ENCODE measurements around the gene CDK3.

CDK3 gene

GRCh38 chr17:76002100-76002499 is 1.4 kb downstream of the CDK3 start:
- no peak overlapping the region for H3K4me3 ChIP-seq (ENCODE audit: control insufficient read depth in 1 of 7, extremely low read depth in 1 of 7, insufficient read depth in 4 of 7, low read depth in 2 of 7, low read length in 6 of 7)
- no peak for DNase-seq
- WGBS (ENCODE audit: insufficient coverage), result 98% methylated on average over 12 of the region's 12 CpGs
- H3K27ac ChIP-seq (ENCODE audit: insufficient read depth in 1 of 2, low read depth in 1 of 2, low read length in 2 of 2, poor library complexity in 1 of 2, severe bottlenecking in 2 of 2), result no peak overlapping the region
- H3K4me1 ChIP-seq (ENCODE audit: control extremely low read depth in 1 of 4, control insufficient read depth in 4 of 4, insufficient read depth in 4 of 4, low read length in 3 of 4), result peaks cover 0 to 25% (median 17%) of the 10 kb centered on the region in 4 experiments
- POLR2A ChIA-PET, result interaction anchor here (1.5 kb wide), 1 partner anchor 18 kb away, joined by 4 read pairs; no protein-coding TSS in a partner anchor
- CTCF ChIA-PET, result interaction anchor here (0.7 to 14.8 kb wide), 11 partner anchors 13 to 277 kb away, joined by 3 to 183 read pairs (median 3); partner anchors contain the start of gene MRPL38
- H3K36me3 ChIP-seq (ENCODE audit: control insufficient read depth in 4 of 4, insufficient read depth in 4 of 4, low read length in 3 of 4), result peaks cover 0 to 28% (median 11%) of the 10 kb centered on the region in 4 experiments
- H3K9me3 ChIP-seq (ENCODE audit: control extremely low read depth in 1 of 5, control insufficient read depth in 4 of 5, insufficient read depth in 2 of 5, low read depth in 1 of 5, low read length in 4 of 5), result no peaks in the 10 kb centered on the region
- no peaks in the 10 kb centered on the region for H3K27me3 ChIP-seq (replicated peaks in 2 of 5; ENCODE audit: control insufficient read depth in 4 of 5, insufficient read depth in 5 of 5, low read length in 4 of 5)

GRCh38 chr17:76003915-76004314 is 3.3 kb downstream of the CDK3 start:
- peaks cover 0 to 9% (median 9%) of the 10 kb centered on the region in 4 experiments for H3K4me1 ChIP-seq (ENCODE audit: control extremely low read depth in 1 of 4, control insufficient read depth in 4 of 4, insufficient read depth in 4 of 4, low read length in 3 of 4)
- ChIA-PET POLR2A (no interaction called here), CTCF (interaction anchor here (0.6 to 14.8 kb wide), 9 partner anchors 8 to 169 kb away, joined by 3 to 183 read pairs (median 5); partner anchors contain the start of gene MRPL38)
- DNase-seq, result no peak
- no peaks in the 10 kb centered on the region for H3K27me3 ChIP-seq (replicated peaks in 2 of 5; ENCODE audit: control insufficient read depth in 4 of 5, insufficient read depth in 5 of 5, low read length in 4 of 5)
- H3K4me3 ChIP-seq (ENCODE audit: control insufficient read depth in 1 of 7, extremely low read depth in 1 of 7, insufficient read depth in 4 of 7, low read depth in 2 of 7, low read length in 6 of 7), result no peak overlapping the region
- WGBS (ENCODE audit: insufficient coverage), result 92% methylated on average over 5 of the region's 6 CpGs
- peaks cover 0 to 28% (median 12%) of the 10 kb centered on the region in 4 experiments for H3K36me3 ChIP-seq (ENCODE audit: control insufficient read depth in 4 of 4, insufficient read depth in 4 of 4, low read length in 3 of 4)
- H3K27ac ChIP-seq (ENCODE audit: insufficient read depth in 1 of 2, low read depth in 1 of 2, low read length in 2 of 2, poor library complexity in 1 of 2, severe bottlenecking in 2 of 2), result no peak overlapping the region
- H3K9me3 ChIP-seq (ENCODE audit: control extremely low read depth in 1 of 5, control insufficient read depth in 4 of 5, insufficient read depth in 2 of 5, low read depth in 1 of 5, low read length in 4 of 5), result no peaks in the 10 kb centered on the region

- no peaks in the 10 kb centered on the region for H3K27me3 ChIP-seq (replicated peaks in 2 of 5; ENCODE audit: control insufficient read depth in 4 of 5, insufficient read depth in 5 of 5, low read length in 4 of 5)
- no peak overlapping the region for H3K4me3 ChIP-seq (ENCODE audit: control insufficient read depth in 1 of 7, extremely low read depth in 1 of 7, insufficient read depth in 4 of 7, low read depth in 2 of 7, low read length in 6 of 7)
- H3K27ac ChIP-seq (ENCODE audit: insufficient read depth in 1 of 2, low read depth in 1 of 2, low read length in 2 of 2, poor library complexity in 1 of 2, severe bottlenecking in 2 of 2), result no peak overlapping the region
- H3K36me3 ChIP-seq (ENCODE audit: control insufficient read depth in 4 of 4, insufficient read depth in 4 of 4, low read length in 3 of 4), result peaks cover 0 to 28% (median 11%) of the 10 kb centered on the region in 4 experiments
- CTCF ChIA-PET, result interaction anchor here (0.6 to 14.8 kb wide), 17 partner anchors 8 to 143 kb away, joined by 3 to 183 read pairs (median 4); partner anchors contain the start of genes ACOX1, MRPL38 and TEN1
- 91% methylated on average over 7 of the region's 8 CpGs for WGBS (ENCODE audit: insufficient coverage)
- POLR2A ChIA-PET, result interaction anchor here (1.2 kb wide), 1 partner anchor 99 kb away, joined by 3 read pairs; no protein-coding TSS in a partner anchor
- peaks cover 0 to 9% (median 9%) of the 10 kb centered on the region in 4 experiments for H3K4me1 ChIP-seq (ENCODE audit: control extremely low read depth in 1 of 4, control insufficient read depth in 4 of 4, insufficient read depth in 4 of 4, low read length in 3 of 4)
- H3K9me3 ChIP-seq (ENCODE audit: control extremely low read depth in 1 of 5, control insufficient read depth in 4 of 5, insufficient read depth in 2 of 5, low read depth in 1 of 5, low read length in 4 of 5), result no peaks in the 10 kb centered on the region
- DNase-seq, result no peak
Observed at GRCh38 chr17:76004750-76005262, 4.2 kb downstream of the CDK3 start.

DNA sequence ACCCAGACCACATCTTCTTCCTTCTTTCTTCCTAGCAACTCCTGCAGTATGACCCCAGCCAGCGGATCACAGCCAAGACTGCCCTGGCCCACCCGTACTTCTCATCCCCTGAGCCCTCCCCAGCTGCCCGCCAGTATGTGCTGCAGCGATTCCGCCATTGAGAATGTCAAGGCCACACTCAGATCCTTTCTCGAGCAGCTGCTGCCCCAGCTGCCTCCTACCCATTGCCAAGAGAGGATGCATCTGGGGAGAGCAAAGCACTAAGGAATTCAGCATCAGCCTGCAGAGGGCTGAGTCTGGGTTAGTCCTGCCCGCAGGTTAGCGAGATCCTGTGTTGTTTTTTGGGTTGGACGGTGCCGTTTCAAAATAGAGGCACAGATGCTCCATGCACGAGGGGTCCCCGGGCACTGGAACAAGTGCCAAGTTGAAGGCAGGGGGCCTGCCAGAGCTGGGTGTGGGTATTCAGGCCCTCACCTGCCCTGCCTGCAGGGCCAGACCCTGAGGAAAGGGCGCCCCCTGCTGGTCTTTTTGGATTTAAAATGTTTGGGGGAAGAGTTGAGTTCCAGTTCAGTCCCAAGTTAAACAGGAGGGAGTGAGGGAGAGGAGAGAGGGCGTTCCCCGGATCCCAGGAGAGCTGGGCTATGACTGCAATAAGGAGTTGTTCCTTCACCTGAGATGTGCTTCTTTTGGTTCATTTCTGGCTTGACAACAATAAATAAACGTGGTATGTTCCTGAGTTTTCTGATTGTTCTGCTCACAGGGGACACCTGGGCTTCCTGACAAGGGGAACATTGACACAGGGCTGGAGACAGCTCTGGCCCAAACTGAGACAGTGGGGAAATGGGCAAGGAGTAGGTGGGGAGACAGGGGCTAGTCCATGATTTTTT is 4.9 kb downstream of the CDK3 start:
- peaks cover 0 to 28% (median 9%) of the 10 kb centered on the region in 4 experiments for H3K36me3 ChIP-seq (ENCODE audit: control insufficient read depth in 4 of 4, insufficient read depth in 4 of 4, low read length in 3 of 4)
- whole genome bisulfite sequencing (ENCODE audit: insufficient coverage), result 77% methylated on average over 13 of the region's 16 CpGs
- H3K9me3 ChIP-seq (ENCODE audit: control extremely low read depth in 1 of 5, control insufficient read depth in 4 of 5, insufficient read depth in 2 of 5, low read depth in 1 of 5, low read length in 4 of 5), result no peaks in the 10 kb centered on the region
- no peak overlapping the region for H3K4me3 ChIP-seq (ENCODE audit: control insufficient read depth in 1 of 7, extremely low read depth in 1 of 7, insufficient read depth in 4 of 7, low read depth in 2 of 7, low read length in 6 of 7)
- peaks cover 0 to 9% (median 6%) of the 10 kb centered on the region in 4 experiments for H3K4me1 ChIP-seq (ENCODE audit: control extremely low read depth in 1 of 4, control insufficient read depth in 4 of 4, insufficient read depth in 4 of 4, low read length in 3 of 4)
- ChIA-PET CTCF (interaction anchor here (0.6 to 14.8 kb wide), 16 partner anchors 9 to 144 kb away, joined by 3 to 183 read pairs (median 4); partner anchors contain the start of genes ACOX1, MRPL38 and TEN1), POLR2A (interaction anchor here (1.2 kb wide), 1 partner anchor 100 kb away, joined by 3 read pairs; no protein-coding TSS in a partner anchor)
- H3K27ac ChIP-seq (ENCODE audit: insufficient read depth in 1 of 2, low read depth in 1 of 2, low read length in 2 of 2, poor library complexity in 1 of 2, severe bottlenecking in 2 of 2), result no peak overlapping the region
- no peaks in the 10 kb centered on the region for H3K27me3 ChIP-seq (replicated peaks in 2 of 5; ENCODE audit: control insufficient read depth in 4 of 5, insufficient read depth in 5 of 5, low read length in 4 of 5)
- DNase-seq, result peak; percentile 61 to 82 (median 82)

DNA sequence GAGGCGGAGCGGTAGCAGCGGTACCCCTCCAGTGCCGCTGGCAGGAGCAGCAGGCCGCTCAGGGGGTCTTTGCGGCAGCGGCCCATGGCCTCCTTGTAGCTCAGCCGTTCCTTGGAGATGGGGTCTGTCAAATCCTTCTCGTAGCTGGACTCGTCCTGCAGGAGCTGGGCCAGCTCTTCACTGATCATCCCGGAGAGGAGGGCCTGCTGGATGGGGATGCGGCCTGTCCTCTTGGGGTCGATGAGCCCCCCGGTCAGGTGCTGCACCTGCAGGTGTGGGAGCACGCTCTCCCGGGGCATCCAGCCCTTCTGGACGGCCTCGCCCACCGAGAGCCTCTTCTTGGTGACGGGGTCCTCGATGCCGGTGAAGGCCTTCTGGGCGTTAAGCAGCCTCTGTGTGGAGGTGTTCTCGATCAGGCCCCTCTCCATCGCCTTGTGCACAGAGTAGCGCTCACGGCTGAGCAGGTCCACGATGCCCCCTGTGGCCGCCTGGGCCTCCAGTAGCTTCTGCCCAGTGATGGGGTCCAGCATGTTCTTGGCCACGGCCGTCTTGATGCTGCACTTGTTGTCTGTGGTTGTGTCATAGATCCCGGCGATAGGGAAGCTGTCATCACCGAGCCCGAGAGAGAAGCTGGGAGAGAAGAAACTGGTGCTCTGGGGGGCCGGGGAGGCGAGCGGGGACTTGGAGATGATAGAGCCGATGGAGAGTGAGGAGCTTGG is 6.6 kb downstream of the CDK3 start:
- DNase-seq, result no peak
- CTCF ChIA-PET, result interaction anchor here (0.9 to 14.8 kb wide), 10 partner anchors 7 to 114 kb away, joined by 3 to 183 read pairs (median 10); partner anchors contain the start of genes CDK3 and TRIM65
- POLR2A ChIA-PET, result no interaction called here
- H3K36me3 ChIP-seq (ENCODE audit: control insufficient read depth in 4 of 4, insufficient read depth in 4 of 4, low read length in 3 of 4), result peaks cover 0 to 22% (median 5%) of the 10 kb centered on the region in 4 experiments
- H3K9me3 ChIP-seq (ENCODE audit: control extremely low read depth in 1 of 5, control insufficient read depth in 4 of 5, insufficient read depth in 2 of 5, low read depth in 1 of 5, low read length in 4 of 5), result no peaks in the 10 kb centered on the region
- peaks cover 0 to 9% (median 6%) of the 10 kb centered on the region in 4 experiments for H3K4me1 ChIP-seq (ENCODE audit: control extremely low read depth in 1 of 4, control insufficient read depth in 4 of 4, insufficient read depth in 4 of 4, low read length in 3 of 4)
- H3K27me3 ChIP-seq (replicated peaks in 2 of 5; ENCODE audit: control insufficient read depth in 4 of 5, insufficient read depth in 5 of 5, low read length in 4 of 5), result no peaks in the 10 kb centered on the region
- H3K4me3 ChIP-seq (ENCODE audit: control insufficient read depth in 1 of 7, extremely low read depth in 1 of 7, insufficient read depth in 4 of 7, low read depth in 2 of 7, low read length in 6 of 7), result no peak overlapping the region
- H3K27ac ChIP-seq (ENCODE audit: insufficient read depth in 1 of 2, low read depth in 1 of 2, low read length in 2 of 2, poor library complexity in 1 of 2, severe bottlenecking in 2 of 2), result no peak overlapping the region
- whole genome bisulfite sequencing (ENCODE audit: insufficient coverage), result 97% methylated on average over 39 of the region's 39 CpGs

GRCh38 chr17:76007850-76008165 is 7.2 kb downstream of the CDK3 start:
- CTCF ChIA-PET, result interaction anchor here (1.1 to 14.8 kb wide), 11 partner anchors 8 to 114 kb away, joined by 3 to 183 read pairs (median 5); partner anchors contain the start of genes CDK3 and TRIM65
- whole genome bisulfite sequencing (ENCODE audit: insufficient coverage), result 96% methylated on average over 16 of the region's 16 CpGs

More at GRCh38 chr17:76007850-76008165, 7.2 kb downstream of the CDK3 start:
- Histone ChIP-seq H3K4me1 (ENCODE audit: control extremely low read depth in 1 of 4, control insufficient read depth in 4 of 4, insufficient read depth in 4 of 4, low read length in 3 of 4) (peaks cover 0 to 9% (median 6%) of the 10 kb centered on the region in 4 experiments), H3K27me3 (replicated peaks in 2 of 5; ENCODE audit: control insufficient read depth in 4 of 5, insufficient read depth in 5 of 5, low read length in 4 of 5) (no peaks in the 10 kb centered on the region), H3K36me3 (ENCODE audit: control insufficient read depth in 4 of 4, insufficient read depth in 4 of 4, low read length in 3 of 4) (peaks cover 0 to 19% (median 4%) of the 10 kb centered on the region in 4 experiments), H3K9me3 (ENCODE audit: control extremely low read depth in 1 of 5, control insufficient read depth in 4 of 5, insufficient read depth in 2 of 5, low read depth in 1 of 5, low read length in 4 of 5) (no peaks in the 10 kb centered on the region), H3K27ac (ENCODE audit: insufficient read depth in 1 of 2, low read depth in 1 of 2, low read length in 2 of 2, poor library complexity in 1 of 2, severe bottlenecking in 2 of 2) (no peak overlapping the region), H3K4me3 (ENCODE audit: control insufficient read depth in 1 of 7, extremely low read depth in 1 of 7, insufficient read depth in 4 of 7, low read depth in 2 of 7, low read length in 6 of 7) (no peak overlapping the region)
- no peak for DNase-seq
- POLR2A ChIA-PET, result no interaction called here
